Ovary (tissue), 9 donors: ENCODE measurements around the gene EVI5. TPM values are rescaled to one million over a fixed set of nuclear protein-coding genes. Genes with fewer than 3 reads are reported as not detected.

Source experiments
- DNase-seq, 5 donors: peaks; one replicate each; pipeline ENCODE4 v3.0.0-alpha.2; 2019 to 2020
- H3K27ac ChIP-seq, 2 donors: fragments of 200-600 bp; one replicate each; pipeline versions ENCODE4 v1.5.1 to v1.8.0; 2019 to 2022
- H3K27me3 ChIP-seq: fragments of 200-600 bp; one replicate; pipeline ENCODE4 v1.8.0; 2022
- H3K36me3 ChIP-seq: fragments of 200-600 bp; sonication (generic); one replicate; pipeline ENCODE4 v1.5.1; 2019
- H3K4me1 ChIP-seq: one replicate; pipeline ENCODE4 v1.8.1; 2013; ENCODE audit warnings: mild to moderate bottlenecking, moderate library complexity; ENCODE audit not compliant: insufficient read depth
- H3K4me3 ChIP-seq: fragments of 200-600 bp; sonication (generic); one replicate; pipeline ENCODE4 v1.5.1; 2017
- H3K9me3 ChIP-seq, 2 donors: fragments of 200-600 bp in 1 of 2; sonication (generic) in 1 of 2; one replicate each; pipeline versions ENCODE4 v1.5.1 to v1.8.1; 2013 to 2019; ENCODE audit warnings: mild to moderate bottlenecking in 1 of 2, moderate library complexity in 1 of 2
- CTCF ChIP-seq, 3 donors: fragments of 450-650 bp in 2 of 3; fragments of 200-600 bp in 1 of 3; IDR thresholded peaks; one replicate each; pipeline versions ENCODE4 v1.5.1 to v1.8.0; 2016 to 2022; ENCODE audit warnings: antibody characterized with exemption in 3 of 3, mild to moderate bottlenecking in 1 of 3
- EP300 ChIP-seq: sonication (generic); formaldehyde crosslinking; IDR thresholded peaks from one replicate; pipeline ENCODE4 v1.6.1; 2017; ENCODE audit warnings: antibody characterized with exemption
- POLR2A ChIP-seq: fragments of 450-650 bp; IDR thresholded peaks from one replicate; pipeline ENCODE4 v1.6.1; 2017; ENCODE audit warnings: antibody characterized with exemption, mild to moderate bottlenecking, moderate library complexity
- WGBS, 3 donors: extraction: QIAGEN DNeasy Blood & Tissue Kit in 1 of 3; methylation state at CpG; one replicate each; pipeline versions ENCODE4 v1.1.5 to v1.1.7; 2013 to 2017; 5-methylcytosine and 5-hydroxymethylcytosine counted together
- intact Hi-C, 4 donors: fragments of 100-400 bp; cut with DNase I; formaldehyde crosslinking; loops; one replicate each; pipeline versions ENCODE4 v1.11.0 to v1.15.1; 2022 to 2023
- polyA plus RNA-seq, 2 donors: library from polyadenylated mRNA; stranded (reverse); fragments of 200-250 nt in 1 of 2; fragments of 350-450 nt in 1 of 2; fragmentation: Illumina TruSeq in 1 of 2; extraction: RNeasy Lipid Tissue Mini Kit (QIAGEN cat#74804) in 1 of 2; gene quantifications; one replicate each; pipeline ENCODE4 v1.2.3, GENCODE V29; 2013 to 2014
- total RNA-seq, 7 donors: library from RNA; depleted of rRNA in 2 of 7; stranded (reverse); fragments of >200 nt in 2 of 7; fragmentation: NEBNext Ultra II Directional in 3 of 7; extraction: Animal tissue kit (Norgen Biotek cat#: 25700) in 3 of 7; gene quantifications; one replicate each; pipeline versions ENCODE4 v1.1.0 to v1.2.4, GENCODE V29; 2016 to 2023
- donor health status: DM: no; HTN: no; CAD: no; lungs with moderate emphysema.
- donor health status: DM: no; HTN: no; CAD: no.
- donor health status: Bipolar disorder and iron deficiency.
- donor health status: DM: yes; HTN: yes; CAD: no.
- donor health status: DM: no; HTN: no; CAD: no.
- donor health status: DM: yes; HTN: yes; CAD: no.

EVI5 gene
- total and polyA plus RNA-seq, 9 donors, result 4.4 to 36.7 (median 23.7) TPM

- H3K27ac ChIP-seq, result no peak within 1 kb of the TSS
These were observed 298.4 kb downstream of the EVI5 start, which contains the start of gene GFI1 for GRCh38 chr1:92486251-92487077. Gene GFI1 (minus strand): TSS chr1:92486925. CDS start chr1:92483487, 3,438 bp downstream.

GRCh38 chr1:92485381-92486250 lies 299.3 kb downstream of the EVI5 start:
- no peaks in the 10 kb centered on the region for H3K9me3 ChIP-seq
- H3K4me3 ChIP-seq, result peak overlapping the region; percentile 31
- 1 to 2% (median 1%) methylated on average over 47 to 82 of the region's 82 CpGs for WGBS, 3 donors
- peaks cover 23% of the 10 kb centered on the region for H3K4me1 ChIP-seq
- no peak overlapping the region for H3K27ac ChIP-seq
- H3K36me3 ChIP-seq, result no peaks in the 10 kb centered on the region
- no peak for TF ChIP-seq CTCF (IDR thresholded peaks at IDR 0.05)
- TF ChIP-seq EP300, result no peak
- TF ChIP-seq POLR2A, result no peak
- DNase-seq, result peak in 1 of 5 donors; percentile 18
- H3K27me3 ChIP-seq, result no peaks in the 10 kb centered on the region
- intact Hi-C loops, result no loop called here

More at GRCh38 chr1:92486251-92487077, 298.4 kb downstream of the EVI5 start, which contains the start of gene GFI1:
- Histone ChIP-seq H3K9me3 (no peaks in the 10 kb centered on the region), H3K4me1 (peaks cover 18% of the 10 kb centered on the region), H3K27me3 (no peaks in the 10 kb centered on the region), H3K4me3 (peak within 1 kb of the TSS; percentile 31), H3K36me3 (no peaks in the 10 kb centered on the region)
- 2 to 3% (median 3%) methylated on average over 70 to 77 of the region's 77 CpGs for WGBS, 3 donors
- DNase-seq, result no peak
- intact Hi-C loops, result no loop called here
- TF ChIP-seq POLR2A, result no peak
- no peak for TF ChIP-seq EP300
- no peak for TF ChIP-seq CTCF (IDR thresholded peaks at IDR 0.05)

DNA sequence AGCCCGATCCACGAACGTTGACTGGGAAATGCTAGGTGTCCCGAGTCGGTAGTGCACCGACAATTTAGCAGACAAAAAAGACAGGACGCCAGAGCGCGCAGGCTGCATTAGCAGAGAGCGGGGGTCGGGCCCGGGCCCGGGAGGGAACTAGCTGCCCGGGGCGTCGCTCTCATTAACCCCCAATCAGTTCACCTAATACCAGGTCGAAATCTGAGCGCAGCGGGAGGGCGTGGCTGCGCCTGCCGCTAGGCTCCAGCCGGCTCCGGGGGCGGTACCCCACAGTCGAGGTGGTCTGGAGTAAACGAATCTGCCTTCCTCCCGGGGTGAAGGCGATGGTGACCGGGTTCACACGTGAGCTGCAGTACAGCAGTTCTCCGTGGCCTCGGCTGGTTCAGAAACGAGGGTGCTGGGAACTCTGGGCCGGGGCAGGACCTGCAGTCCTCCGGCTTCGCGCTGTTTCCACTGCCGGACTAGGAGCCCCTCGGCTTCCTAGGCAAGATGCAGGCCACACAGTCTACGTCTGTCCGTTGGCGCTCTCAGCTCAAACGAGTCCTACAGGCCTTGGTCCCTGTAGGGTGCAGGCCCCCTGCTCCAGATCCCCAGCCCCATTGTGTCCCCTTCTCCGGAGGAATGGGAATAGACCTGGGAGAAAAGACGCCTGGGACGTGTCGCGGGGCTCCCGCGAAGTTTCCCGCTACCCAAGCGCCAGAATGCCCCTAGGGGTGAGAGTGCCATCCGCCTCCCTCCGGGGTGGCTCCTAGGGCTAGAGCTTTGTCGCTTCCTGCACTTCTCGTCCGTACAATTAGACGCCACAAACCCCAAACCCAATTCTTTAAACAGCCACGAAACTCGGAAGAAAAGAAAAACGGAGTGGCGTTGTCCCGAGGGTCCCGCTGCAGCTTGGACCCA lies 300.2 kb downstream of the EVI5 start:
- H3K27ac ChIP-seq, result no peak overlapping the region
- H3K4me3 ChIP-seq, result peak overlapping the region; percentile 21
- no peaks in the 10 kb centered on the region for H3K9me3 ChIP-seq
- intact Hi-C loops, result no loop called here
- TF ChIP-seq EP300 (no peak), CTCF (IDR thresholded peaks at IDR 0.05) (no peak), POLR2A (no peak)
- no peaks in the 10 kb centered on the region for H3K27me3 ChIP-seq
- peaks cover 24% of the 10 kb centered on the region for H3K4me1 ChIP-seq
- DNase-seq, result peak in 1 of 5 donors; percentile 21
- no peaks in the 10 kb centered on the region for H3K36me3 ChIP-seq
- 2 to 4% (median 3%) methylated on average over 61 to 65 of the region's 65 CpGs for WGBS, 3 donors
